GM19238 (cell line): ENCODE measurements around the gene C2orf81.
"Not testable (repeated sequence)": the region's sequence is repeated elsewhere in the genome, so short reads cannot be mapped to it uniquely, and the experiment has no call there.

Experiments used
- DNase-seq: peaks from one replicate; pipeline ENCODE4 v3.0.0; 2011; ENCODE audit warnings: low spot score; ENCODE audit not compliant: insufficient read length

The C2orf81 gene

DNA sequence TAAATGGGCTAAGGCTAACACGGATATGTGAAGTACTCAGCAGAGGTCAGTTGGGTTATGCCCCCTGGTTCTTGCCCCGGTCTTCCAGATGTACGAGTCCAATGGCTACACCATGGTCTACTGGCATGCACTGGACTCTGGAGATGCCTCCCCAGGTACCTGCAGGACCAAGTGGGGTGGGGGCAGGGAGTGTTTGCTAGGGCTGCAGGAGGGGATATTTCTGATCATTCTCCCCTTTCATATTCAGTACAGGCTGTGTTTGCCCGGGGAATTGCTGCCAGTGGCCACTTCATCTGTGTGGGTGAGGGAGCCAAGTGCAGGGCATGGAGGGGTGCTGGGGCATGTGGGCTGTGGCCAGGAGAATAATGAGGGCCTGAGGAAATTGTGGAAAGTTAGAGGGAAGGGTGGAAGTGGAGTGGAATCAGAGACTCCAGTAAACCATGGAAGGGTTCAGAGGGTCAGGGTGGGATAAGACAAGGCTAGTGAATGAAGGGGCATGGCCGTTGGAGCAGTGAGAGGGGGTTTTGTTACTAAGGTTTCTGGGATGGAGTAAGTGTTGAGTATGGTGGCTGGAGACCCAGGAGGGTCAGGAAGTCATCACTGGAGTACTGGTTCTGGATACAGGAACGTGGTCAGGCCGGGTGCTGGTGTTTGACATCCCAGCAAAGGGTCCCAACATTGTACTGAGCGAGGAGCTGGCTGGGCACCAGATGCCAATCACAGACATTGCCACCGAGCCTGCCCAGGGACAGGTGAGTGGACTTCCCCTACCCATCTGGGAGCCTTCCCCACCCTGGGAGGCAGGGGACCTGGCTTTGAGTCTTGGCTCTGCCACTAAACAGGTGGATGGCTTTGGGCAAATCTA, 2.0 kb upstream of the C2orf81 start:
- no peak for DNase-seq

DNA sequence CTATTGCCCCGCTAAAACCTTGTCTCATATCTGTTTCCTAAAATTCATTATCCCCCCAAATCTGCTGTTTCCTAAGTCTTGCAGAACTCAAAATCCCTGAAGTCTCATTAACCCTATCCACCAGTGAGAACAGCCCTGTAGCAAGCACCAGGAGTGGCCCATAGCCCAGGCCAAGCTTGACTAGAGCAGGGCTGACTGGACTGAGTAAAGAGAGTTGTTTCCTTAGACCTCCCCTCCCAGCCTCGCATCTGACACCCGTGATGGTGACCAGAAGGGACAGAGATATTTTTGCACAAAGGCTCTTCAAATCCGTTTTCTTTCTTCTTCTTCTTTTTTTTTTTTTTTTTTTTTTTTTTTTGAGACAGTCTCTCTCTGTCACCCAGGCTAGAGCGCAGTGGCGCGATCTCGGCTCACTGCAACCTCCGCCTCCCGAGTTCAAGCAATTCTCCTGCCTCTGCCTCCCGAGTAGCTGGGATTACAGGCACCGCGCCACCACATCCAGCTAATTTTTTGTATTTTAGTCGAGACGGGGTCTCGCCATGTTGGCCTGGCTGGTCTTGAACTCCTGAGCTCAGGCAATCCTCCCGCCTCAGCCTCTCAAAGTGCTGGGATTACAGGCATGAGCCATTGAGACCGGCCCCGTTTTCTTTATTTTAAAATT, 846 bp downstream of the C2orf81 start:
- DNase-seq, result not testable (repeated sequence)

DNA sequence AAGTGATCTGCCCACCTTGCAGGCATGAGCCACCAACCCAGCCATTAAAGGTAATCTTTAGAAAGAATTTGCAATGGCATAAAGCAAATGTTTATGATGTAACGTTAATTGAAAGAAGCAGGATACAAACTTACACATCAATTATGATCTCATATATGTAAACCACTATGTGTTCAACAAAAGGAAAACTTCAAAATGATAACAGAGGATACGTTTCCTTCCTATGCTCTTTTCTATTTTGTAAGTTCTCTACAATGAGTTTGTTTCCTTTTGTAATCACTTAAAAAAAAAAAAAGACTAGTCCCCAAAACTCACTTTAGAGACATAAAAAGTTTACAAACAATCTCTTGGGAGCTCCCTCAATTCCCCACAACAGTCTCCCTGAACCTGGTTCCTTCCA, 1.4 kb downstream of the C2orf81 start:
- no peak for DNase-seq

DNA sequence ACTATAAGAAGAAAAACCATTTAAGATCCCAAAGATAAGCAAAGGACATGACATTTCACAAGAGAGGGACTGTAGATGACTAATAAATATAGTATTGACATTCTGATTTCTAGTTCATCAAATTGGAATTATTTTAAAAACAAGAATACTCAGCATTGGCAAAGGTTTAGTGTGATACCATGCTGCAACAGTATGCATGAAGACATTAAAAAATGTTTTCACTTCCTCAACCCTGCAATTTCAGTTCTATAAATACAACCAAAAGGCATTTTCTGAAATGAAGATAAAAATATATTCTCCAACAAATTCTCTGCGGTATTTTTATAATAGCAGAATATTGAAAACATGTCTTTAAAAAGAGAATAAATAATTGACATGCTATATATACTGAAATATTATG, 2.1 kb downstream of the C2orf81 start:
- no peak for DNase-seq

DNA sequence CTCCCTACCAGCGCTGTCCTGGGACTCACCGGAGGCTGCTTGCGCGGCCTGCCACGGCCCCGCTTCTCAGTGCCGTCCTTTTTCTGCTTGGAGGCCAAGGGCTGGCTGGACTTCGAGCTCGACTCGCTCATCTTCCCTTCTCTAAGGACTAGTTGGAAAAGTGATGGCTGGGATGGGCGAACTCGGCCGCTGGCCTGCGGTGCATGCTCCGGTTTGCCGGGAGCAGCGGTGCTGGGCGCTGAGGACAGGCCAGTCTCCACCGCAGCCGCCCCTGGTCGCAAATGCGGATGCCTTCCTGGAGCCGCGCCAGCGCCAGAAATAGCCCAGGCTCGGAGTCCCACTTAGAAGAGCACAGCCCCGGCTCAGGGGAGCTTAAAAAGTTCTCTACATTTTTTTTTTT, 3.1 kb downstream of the C2orf81 start:
- no peak for DNase-seq

DNA sequence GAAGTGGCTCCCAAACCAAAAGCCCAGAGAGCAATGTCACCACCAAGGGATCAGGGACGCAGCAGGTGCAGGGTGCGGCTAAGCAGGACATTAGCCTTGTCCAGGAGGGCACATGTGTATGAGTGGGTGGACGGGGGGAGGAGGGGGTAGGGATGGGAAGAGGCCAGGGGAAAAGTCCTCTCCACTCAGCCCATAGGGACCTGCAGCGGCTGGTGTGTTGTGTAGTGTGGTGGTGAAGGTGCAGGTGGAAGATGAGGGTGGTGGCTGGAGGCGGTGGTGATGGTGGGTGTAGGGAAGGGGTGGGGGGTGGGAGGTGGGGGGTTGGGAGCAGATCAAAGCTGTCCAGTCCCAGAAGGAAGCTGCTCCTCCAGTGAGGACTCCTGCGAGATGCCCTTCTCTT, 3.7 kb downstream of the C2orf81 start:
- no peak for DNase-seq

DNA sequence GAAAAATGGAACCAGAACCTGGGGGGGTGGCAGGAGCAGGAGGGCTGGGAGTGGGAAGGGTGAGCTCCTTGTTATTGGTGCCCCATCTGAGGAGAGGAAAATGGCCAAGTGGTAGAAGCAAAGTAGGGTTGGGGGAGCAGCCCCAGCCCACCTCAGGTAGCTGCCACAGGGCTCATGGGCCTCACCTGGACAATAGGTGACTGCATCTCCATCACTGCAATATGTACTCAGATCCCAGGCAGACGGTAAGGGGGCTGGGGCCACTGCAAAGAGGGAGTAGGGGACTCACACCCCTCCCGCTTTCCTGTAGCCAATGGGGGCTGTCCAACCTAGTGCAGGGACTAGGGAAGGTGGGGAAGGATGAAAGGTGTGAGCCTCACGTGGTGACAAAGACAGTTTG, 4.2 kb downstream of the C2orf81 start:
- DNase-seq, result no peak

DNA sequence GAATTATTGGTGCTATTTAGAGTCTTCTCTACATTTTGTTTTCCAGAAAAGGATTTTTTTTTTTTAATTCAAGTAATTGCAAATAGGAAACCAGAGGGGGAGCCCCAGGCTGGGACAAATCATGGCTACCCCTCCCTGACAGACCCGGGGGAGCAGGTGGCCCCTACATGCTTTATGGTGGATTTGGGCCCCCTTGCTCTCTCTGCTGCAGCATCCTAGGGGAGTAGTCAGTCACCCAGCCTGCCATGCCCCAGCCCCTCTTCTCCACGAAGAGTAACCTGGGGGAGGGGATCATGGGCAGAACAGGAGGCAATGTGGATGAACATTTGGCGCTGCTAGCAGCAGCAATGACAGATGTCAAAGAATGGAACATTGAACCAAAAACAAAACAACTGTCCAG, 4.6 kb downstream of the C2orf81 start:
- no peak for DNase-seq

DNA sequence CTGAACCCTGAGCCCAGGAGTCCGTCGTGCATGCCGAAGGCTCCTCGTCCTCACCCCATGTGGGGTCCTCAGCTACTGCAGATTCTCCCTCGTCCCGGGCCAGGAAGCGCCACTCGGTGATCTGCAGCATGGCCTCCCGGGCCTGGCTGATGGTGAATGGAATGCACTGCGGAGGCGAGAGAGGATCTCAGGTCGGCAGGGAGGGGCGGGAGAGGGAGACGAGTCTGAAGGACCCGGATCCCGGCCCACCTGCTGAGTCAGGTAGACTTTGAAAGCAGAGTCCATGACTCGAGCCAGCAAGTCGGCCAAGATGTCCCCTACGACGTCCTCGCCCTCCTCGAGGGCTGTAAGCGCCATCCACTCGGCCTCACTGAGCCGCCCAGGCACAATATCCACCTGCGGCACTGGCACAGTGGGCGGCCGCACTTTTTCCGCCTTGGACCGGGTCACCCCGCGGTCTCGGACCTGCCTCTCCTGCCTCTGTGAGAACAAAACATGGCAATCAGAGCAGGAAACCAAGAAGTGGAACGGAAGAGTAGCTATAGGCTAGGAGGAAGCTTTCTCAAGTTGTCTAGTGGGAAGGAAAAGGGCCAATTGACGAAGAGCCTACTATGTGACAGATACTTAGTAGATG, 5.5 kb downstream of the C2orf81 start:
- DNase-seq, result no peak

DNA sequence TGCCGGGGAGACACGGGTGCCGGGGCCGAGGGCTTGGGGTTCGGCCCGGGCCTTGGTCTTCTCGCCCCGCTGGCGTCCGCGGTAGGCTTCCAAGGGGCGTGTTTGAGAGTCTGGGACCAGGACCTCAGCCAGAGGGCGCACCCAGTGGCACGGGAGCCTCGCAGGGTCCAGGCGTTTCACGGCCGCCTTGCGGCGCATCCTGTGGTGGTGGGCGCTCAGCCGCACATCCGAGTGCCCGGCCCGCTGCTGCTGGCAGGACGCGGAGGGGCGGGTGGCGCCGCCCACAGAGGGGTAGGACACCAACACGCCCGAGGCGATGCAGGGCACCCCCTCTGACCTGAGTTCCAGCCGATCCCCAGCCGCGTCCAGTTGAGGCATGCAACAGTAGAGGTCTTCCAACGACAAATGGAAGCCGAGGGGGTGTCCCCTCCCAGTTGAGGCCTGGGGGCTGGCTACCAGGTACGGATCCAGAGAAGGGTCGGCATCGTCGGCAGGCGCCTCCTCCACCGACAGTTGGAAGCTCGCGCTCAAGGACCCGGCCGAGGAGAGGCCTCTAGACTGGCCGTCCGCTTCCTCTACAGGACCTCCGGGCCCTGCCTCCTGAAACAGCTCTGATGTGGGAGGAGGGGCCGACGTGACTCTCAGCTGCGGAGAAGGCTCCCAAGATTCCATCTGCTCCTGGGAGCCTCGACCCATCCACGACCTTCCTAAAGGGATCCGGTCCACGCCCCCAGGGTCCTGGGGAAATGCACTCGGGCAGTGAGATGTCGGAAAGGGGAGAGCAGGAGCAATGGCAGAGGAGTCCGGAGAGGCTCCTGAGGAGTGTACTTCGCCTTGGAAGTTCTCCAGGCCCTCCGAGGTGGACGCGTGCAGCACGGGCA, 6.3 kb downstream of the C2orf81 start:
- DNase-seq, result no peak

DNA sequence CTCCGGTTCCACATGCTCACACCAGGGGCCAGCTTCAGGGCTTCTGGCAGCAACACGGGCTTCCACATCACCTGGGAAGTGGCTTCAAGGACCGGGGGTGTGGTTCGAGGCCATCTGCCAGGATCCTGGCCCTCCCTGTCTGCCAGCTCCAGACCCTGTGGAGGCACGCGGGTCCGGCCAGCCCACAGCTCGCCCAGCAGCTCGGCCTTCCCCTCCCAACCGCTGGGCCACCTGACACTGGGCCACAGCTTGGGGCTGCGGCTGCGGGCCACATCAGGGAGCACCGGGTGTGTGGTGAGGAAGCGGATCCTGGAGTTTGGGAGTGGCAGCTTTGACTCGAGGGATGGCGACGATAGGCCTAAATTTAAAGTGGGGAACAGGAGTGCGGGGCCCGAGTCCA, 7.0 kb downstream of the C2orf81 start:
- no peak for DNase-seq

DNA sequence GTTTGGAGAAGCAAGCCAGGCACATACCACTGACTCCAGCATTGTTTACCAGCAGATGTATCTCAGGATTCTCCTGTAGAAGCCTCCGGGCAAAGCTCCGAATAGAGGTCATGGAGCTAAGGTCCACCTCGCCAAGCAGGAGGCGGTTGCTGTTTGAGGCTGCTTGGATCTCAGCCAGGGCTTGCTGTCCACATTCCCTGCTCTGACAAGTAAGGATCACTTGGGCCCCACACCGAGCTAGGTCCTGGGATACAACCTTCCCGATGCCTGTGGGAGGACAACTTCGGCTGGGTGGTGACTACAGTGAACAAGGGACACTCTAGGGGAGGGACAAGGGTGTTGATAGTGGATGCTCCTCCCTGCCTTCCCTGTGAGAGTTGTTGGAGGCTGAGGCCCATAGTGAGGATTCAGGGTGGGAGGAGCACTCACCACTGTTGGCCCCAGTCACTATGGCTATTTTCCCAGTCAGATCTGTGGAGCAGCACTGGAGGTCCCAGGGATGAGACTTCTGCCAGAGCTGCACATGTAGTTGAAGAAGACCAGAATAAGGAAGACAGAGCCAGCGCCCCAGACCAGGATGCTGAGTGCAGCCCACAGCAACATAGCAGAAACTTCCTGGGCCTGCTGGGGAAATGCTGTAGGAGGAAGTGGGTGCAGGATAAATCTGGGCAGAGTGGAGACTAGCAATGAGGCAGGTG, 8.3 kb downstream of the C2orf81 start:
- no peak for DNase-seq

DNA sequence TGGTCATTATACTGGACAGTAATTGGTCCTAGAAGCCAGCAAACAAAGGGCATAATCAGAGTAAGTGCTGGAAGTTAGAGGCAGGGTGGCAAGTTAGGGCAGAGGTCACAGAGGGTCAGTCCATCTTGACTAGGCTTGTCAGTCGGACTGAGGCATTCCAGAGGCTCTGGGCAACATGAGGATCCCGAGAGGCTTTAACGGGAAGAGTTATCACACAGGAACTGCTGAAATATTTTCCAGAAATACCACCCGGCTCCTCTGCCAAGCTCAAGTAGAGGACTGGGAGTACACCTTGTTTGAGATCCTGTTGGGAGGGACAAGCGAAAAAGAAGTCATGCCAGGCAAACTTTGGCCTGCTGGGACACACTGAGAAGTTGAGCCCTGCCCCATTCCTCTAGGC, 13.7 kb downstream of the C2orf81 start:
- no peak for DNase-seq

DNA sequence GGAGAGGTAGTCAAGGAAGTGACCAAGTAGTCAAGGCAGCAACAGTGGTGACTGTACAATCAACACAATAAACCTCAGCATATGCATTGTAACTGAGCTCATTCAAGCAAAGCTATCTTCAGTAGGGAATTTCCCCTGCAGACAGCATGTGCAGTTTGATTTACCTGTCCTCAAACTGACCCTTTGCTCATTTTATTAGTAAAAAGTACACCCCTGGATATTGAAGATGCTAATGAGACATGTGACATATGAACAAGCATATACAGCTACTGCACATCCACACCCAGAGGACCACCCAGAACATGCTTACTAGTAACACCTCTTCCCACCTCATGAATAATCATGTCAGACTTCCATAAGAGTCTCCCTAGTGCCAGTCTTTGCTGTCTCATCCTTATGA, 15.4 kb downstream of the C2orf81 start:
- DNase-seq, result no peak

DNA sequence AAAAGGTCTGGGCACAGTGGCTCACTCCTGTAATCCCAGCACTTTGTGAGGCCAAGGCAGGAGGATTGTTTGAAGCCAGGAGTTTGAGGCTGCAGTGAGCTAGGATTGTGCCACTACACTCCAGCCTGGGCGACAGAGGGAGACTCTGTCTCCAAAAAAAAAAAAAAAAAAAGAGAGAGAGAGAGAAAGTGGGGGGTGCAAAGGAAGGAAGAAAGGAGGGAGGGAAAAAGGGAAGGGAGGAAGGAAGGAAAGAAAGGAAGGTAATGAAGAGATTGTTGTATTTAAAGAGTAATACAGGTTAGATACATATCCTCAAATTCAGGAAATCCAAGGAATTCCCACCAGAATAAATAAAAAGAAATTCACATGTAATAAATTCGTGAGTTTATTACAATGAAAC, 19.5 kb downstream of the C2orf81 start:
- no peak for DNase-seq

DNA sequence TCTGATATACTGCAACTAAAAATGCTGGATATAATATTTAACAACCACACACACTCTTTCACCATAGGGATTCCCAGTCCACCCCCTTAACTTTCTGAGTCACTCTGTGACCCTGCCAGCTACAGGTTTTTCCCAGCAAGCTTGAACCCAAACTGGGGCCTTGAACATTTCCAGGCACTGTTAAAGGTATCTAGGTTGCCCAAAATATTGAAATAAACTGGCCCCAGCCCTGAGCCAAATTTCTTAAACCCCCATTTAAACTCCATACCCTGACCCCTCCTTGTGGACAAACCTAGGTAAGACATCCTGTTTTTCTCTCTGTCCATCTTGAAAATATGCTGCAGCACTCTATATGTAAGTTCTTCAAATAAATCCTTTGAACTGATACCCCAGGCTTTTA, 21.6 kb downstream of the C2orf81 start:
- no peak for DNase-seq

DNA sequence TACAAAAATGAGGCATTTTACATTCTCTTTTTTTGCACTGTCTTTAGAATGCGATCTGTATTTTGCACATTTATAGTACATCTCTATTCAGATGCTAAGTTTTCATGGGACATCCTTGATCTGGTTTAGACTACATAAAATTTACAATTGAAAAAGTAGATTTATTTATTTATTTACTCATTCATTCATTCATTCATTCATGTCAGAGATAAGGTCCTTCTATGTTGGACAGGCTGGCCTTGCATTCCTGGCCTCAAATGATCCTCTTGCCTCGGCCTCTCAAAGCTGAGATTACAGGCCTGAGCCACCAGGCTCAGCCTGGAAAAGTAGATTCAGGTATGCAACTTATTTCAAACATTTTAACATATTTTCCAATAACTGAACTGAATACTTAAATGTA, 25.3 kb downstream of the C2orf81 start:
- no peak for DNase-seq

DNA sequence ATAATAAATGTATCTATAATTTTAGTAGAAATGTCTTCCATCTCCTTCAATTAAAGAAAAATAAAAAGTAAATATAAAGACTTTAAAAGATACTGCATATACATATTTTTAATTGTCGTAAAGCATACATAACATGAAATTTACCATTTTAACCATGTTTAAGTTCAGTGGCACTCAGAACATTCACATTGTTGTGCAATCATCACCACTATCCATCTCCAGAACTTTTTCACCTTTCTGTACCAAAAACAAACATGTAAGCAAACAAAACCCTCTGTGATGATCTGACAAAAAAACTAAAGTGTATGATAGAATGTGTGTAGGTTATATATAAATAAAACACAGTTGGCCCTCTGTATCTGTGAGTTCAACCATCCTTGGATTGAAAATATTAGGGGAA, 27.9 kb downstream of the C2orf81 start:
- no peak for DNase-seq

DNA sequence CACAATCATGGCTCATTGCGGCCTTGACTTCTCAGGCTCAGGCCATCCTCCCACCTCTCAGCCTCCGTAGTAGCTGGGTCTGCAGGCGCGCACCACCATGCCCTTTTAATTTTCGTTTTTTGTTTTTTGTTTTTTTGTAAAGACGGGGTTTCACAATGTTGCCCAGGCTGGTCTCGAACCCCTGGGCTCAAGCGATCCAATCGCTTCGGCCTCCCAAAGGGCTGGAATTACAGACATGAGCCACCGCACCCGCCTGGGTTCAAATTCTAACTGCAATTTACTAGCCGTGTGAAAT, 29.0 kb downstream of the C2orf81 start:
- DNase-seq, result no peak

DNA sequence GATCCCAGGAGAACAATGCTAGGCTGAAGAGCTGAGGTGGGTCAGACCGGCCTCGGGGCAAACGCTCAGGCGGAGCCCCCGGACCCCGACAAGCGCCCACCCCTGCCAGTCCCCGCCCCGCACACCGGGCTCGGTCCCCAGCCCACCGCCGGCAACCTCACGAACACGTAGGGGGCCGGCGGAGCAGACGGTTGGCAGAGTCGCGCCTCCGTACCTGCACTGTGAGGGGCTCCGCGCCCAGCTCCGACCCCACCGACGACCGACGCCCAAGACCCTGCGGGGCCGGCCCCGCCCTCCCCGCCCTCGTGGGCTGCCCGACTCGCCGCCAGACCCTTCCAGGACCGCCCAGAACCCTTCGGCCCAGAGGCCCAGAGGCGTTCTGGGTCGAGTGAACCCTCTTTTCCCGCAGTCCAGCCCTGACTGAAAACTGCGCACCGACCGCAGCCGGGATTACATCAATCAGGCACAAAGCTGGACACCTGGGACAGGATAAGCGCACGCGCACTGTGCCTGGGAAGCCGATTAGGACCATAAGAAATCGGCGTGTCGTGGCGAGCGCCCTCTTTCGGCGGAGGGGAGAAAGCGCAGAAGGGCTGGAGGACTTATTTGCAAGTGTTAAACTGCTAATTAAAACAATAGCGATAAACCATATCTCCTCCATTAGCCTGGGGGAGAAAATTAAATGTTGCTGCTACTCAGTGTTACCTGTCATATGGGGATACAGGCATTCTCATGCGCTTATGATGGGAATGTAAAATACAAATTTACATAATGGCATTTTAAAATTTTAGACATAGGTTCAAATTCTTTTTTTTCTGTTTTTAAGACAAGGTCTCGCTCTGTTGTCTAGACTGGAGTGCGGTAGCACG, 29.6 kb downstream of the C2orf81 start:
- peak; percentile 84 for DNase-seq
